HEK293T (cell line): ENCODE measurements around the gene SHISA9.

Experiments used
- FOXK2 ChIP-seq: fragments of 450-650 bp; IDR thresholded peaks from 2 replicates; pipeline ENCODE4 v1.6.1; 2016; ENCODE audit warnings: mild to moderate bottlenecking
- FOXM1 ChIP-seq: fragments of 450-650 bp; IDR thresholded peaks from 2 replicates; pipeline ENCODE4 v1.6.1; 2017; ENCODE audit warnings: mild to moderate bottlenecking, borderline replicate concordance
- NFRKB ChIP-seq: fragments of 450-650 bp; IDR thresholded peaks from 2 replicates; pipeline ENCODE4 v1.6.1; 2016; ENCODE audit warnings: mild to moderate bottlenecking, moderate library complexity
- SUZ12 ChIP-seq: fragments of 450-650 bp; IDR thresholded peaks from 2 replicates; pipeline ENCODE4 v1.6.1; 2016; ENCODE audit warnings: mild to moderate bottlenecking
- TARDBP ChIP-seq: fragments of 450-650 bp; IDR thresholded peaks from 2 replicates; pipeline ENCODE4 v1.6.1; 2016
- ZNF384 ChIP-seq: fragments of 450-650 bp; IDR thresholded peaks from 2 replicates; pipeline ENCODE4 v1.6.1; 2016

GRCh38 chr16:12900156-12900555 is 1.2 kb upstream of the SHISA9 start:
- TF ChIP-seq ZNF384 (no peak), SUZ12 (no peak), NFRKB (no peak), FOXK2 (no peak), FOXM1 (no peak), TARDBP (no peak)
